ENCODE measurements around the gene ZNF326.

GRCh38 chr1:89994231-89994804 lies 592 bp upstream of the ZNF326 start:
- TF ChIP-seq POLR2A (IDR thresholded peaks at IDR 0.05; ENCODE audit: low read length) (no peak), GATA1 (IDR thresholded peaks at IDR 0.05; ENCODE audit: low read depth, low read length) (no peak)
